Omental fat pad (tissue), 4 donors: ENCODE data around the gene KATNB1. TPM values are rescaled to one million over a fixed set of nuclear protein-coding genes. Genes with fewer than 3 reads are reported as not detected.

Experiments
- ATAC-seq: fragments of 150-250 bp; one replicate; pipeline ENCODE4 v1.9.1; 2016; ENCODE audit warnings: mild to moderate bottlenecking, moderate library complexity; ENCODE audit not compliant: low FRiP score
- DNase-seq: peaks from one replicate; pipeline ENCODE4 v3.0.0-alpha.2; 2019; ENCODE audit warnings: low spot score
- CTCF ChIP-seq, 3 donors: fragments of 450-650 bp; IDR thresholded peaks; one replicate each; pipeline ENCODE4 v1.5.1; 2016 to 2017; ENCODE audit warnings: antibody characterized with exemption in 3 of 3, mild to moderate bottlenecking in 3 of 3, moderate library complexity in 2 of 3
- total RNA-seq, 4 donors: library from RNA; depleted of rRNA; stranded (reverse); fragments of >200 nt; gene quantifications; one replicate each; pipeline ENCODE4 v1.1.0, GENCODE V29; 2016

Gene KATNB1
- total RNA-seq, 4 donors from 2014 or later = 8.7 to 23.5 (median 14.1) TPM

GRCh38 chr16:57756424-57757325, 21.1 kb downstream of the KATNB1 start:
- ATAC-seq = no peak
- TF ChIP-seq CTCF (IDR thresholded peaks at IDR 0.05) = no peak

GRCh38 chr16:57757326-57757786, 21.8 kb downstream of the KATNB1 start:
- peak in 2 of 3 donors; percentile 61 to 78 for TF ChIP-seq CTCF (IDR thresholded peaks at IDR 0.05)
- DNase-seq (peak; percentile 94), ATAC-seq (peak; percentile 69)

More at GRCh38 chr16:57756424-57757325, 21.1 kb downstream of the KATNB1 start:
- no peak for DNase-seq

GRCh38 chr16:57757883-57758282, 22.3 kb downstream of the KATNB1 start:
- no peak for ATAC-seq
- no peak for TF ChIP-seq CTCF (IDR thresholded peaks at IDR 0.05)

GRCh38 chr16:57758331-57759117, 23.0 kb downstream of the KATNB1 start:
- DNase-seq (no peak), ATAC-seq (no peak)
- TF ChIP-seq CTCF (IDR thresholded peaks at IDR 0.05) = no peak

More at GRCh38 chr16:57757883-57758282, 22.3 kb downstream of the KATNB1 start:
- DNase-seq = no peak

GRCh38 chr16:57759131-57759530, 23.6 kb downstream of the KATNB1 start:
- no peak for ATAC-seq
- DNase-seq = no peak
- TF ChIP-seq CTCF (IDR thresholded peaks at IDR 0.05) = no peak

GRCh38 chr16:57759541-57760356, 24.2 kb downstream of the KATNB1 start:
- DNase-seq (no peak), ATAC-seq (no peak)
- TF ChIP-seq CTCF (IDR thresholded peaks at IDR 0.05) = no peak
